H1 (cell line): ENCODE data around the gene ITIH4. TPM values are rescaled to one million over a fixed set of nuclear protein-coding genes. Genes with fewer than 3 reads are reported as not detected.

Experiments
- CTCF ChIA-PET: fragments of 300-600 bp; sonication (Branson Sonifier 250); formaldehyde crosslinking; loops from one replicate; lab custom pipeline; 2021; ENCODE audit not compliant: partially characterized antibody; lab: Charles Lee
- POLR2A ChIA-PET: fragments of 300-600 bp; sonication (Branson Sonifier 250); formaldehyde crosslinking; loops from one replicate; lab custom pipeline; 2021; ENCODE audit warnings: inconsistent platforms; ENCODE audit not compliant: partially characterized antibody; lab: Charles Lee
- DNase-seq, 2 experiments: peaks; one replicate each; pipeline versions ENCODE4 v3.0.0 to v3.0.0-alpha.2; 2010 to 2022; ENCODE audit warnings: low spot score in 2 of 2, low read depth in 1 of 2, mixed read lengths in 1 of 2
- FAIRE-seq: peaks from 2 replicates; lab custom pipeline; 2011; peaks lifted over from hg19 to GRCh38; lab: Jason Lieb, UNC
- H2AFZ ChIP-seq: 2 replicates; pipeline ENCODE4 v1.8.1; 2012; ENCODE audit warnings: low read length, inconsistent platforms
- H2AK5ac ChIP-seq: 2 replicates; pipeline ENCODE4 v1.6.1; 2013; ENCODE audit warnings: low read depth, low read length
- H2BK120ac ChIP-seq: replicated peaks from 2 replicates; pipeline ENCODE3; 2013; ENCODE audit warnings: low read depth, low read length, inconsistent platforms
- H2BK12ac ChIP-seq: 2 replicates; pipeline ENCODE4 v1.6.1; 2013; ENCODE audit warnings: low read depth, low read length
- H2BK15ac ChIP-seq: 2 replicates; pipeline ENCODE4 v1.6.1; 2013; ENCODE audit warnings: low read length
- H2BK20ac ChIP-seq: 2 replicates; pipeline ENCODE4 v1.6.1; 2013; ENCODE audit warnings: low read length
- H2BK5ac ChIP-seq: 2 replicates; pipeline ENCODE4 v1.6.1; 2013; ENCODE audit warnings: low read depth, low read length
- H3K14ac ChIP-seq: 2 replicates; pipeline ENCODE4 v1.6.1; 2013; ENCODE audit warnings: inconsistent platforms; ENCODE audit not compliant: insufficient read length
- H3K18ac ChIP-seq: 2 replicates; pipeline ENCODE4 v1.6.1; 2013; ENCODE audit warnings: low read length; ENCODE audit errors: extremely low read depth
- H3K23ac ChIP-seq: 2 replicates; pipeline ENCODE4 v1.6.1; 2013; ENCODE audit warnings: inconsistent platforms; ENCODE audit not compliant: insufficient read length
- H3K23me2 ChIP-seq: 2 replicates; pipeline ENCODE4 v1.6.1; 2013; ENCODE audit warnings: low read depth, low read length
- H3K27ac ChIP-seq: 2 replicates; pipeline ENCODE4 v1.6.1; 2011; ENCODE audit warnings: low read depth, low read length, inconsistent platforms
- H3K27me3 ChIP-seq, 4 experiments: replicated peaks in 1 of 4; 1 replicate in 1 of 4; 2 replicates in 3 of 4; pipeline versions ENCODE4 v1.6.1 to v1.8.1; 2011 to 2013; ENCODE audit warnings: low read length in 3 of 4, mild to moderate bottlenecking in 3 of 4, inconsistent platforms in 2 of 4, mixed read lengths in 2 of 4, moderate library complexity in 1 of 4; ENCODE audit not compliant: control insufficient read depth in 3 of 4, insufficient read depth in 3 of 4; ENCODE audit errors: extremely low read depth in 1 of 4
- H3K36me3 ChIP-seq, 4 experiments: 2 replicates each; pipeline versions ENCODE4 v1.6.1 to v1.8.1; 2011 to 2013; ENCODE audit warnings: mild to moderate bottlenecking in 4 of 4, low read length in 3 of 4, moderate library complexity in 2 of 4, control low read depth in 1 of 4, inconsistent platforms in 1 of 4; ENCODE audit not compliant: insufficient read depth in 4 of 4, control insufficient read depth in 2 of 4
- H3K4ac ChIP-seq: replicated peaks from 2 replicates; pipeline ENCODE3; 2013; ENCODE audit warnings: low read length, low read depth, mixed read lengths, inconsistent platforms; ENCODE audit not compliant: insufficient read length
- H3K4me1 ChIP-seq, 4 experiments: replicated peaks in 1 of 4; 1 replicate in 1 of 4; 2 replicates in 3 of 4; pipeline versions ENCODE4 v1.6.1 to v1.8.1; 2011 to 2013; ENCODE audit warnings: low read length in 3 of 4, inconsistent platforms in 2 of 4, mixed read lengths in 1 of 4; ENCODE audit not compliant: insufficient read depth in 4 of 4, control insufficient read depth in 3 of 4
- H3K4me2 ChIP-seq, 2 experiments: 2 replicates each; pipeline versions ENCODE4 v1.6.1 to v1.8.1; 2011 to 2013; ENCODE audit warnings: low read depth in 2 of 2, low read length in 2 of 2, control low read depth in 1 of 2, inconsistent platforms in 1 of 2, mild to moderate bottlenecking in 1 of 2; ENCODE audit not compliant: insufficient read depth in 1 of 2
- H3K4me3 ChIP-seq, 4 experiments: fragments of 200-600, 300-600 bp in 1 of 4; sonication (generic), shearing (Covaris generic), sonication (Bioruptor Twin) in 1 of 4; 2 replicates each; pipeline versions ENCODE4 v1.5.1 to v1.8.1; 2011 to 2016; ENCODE audit warnings: low read length in 4 of 4, low read depth in 3 of 4, control low read depth in 2 of 4, inconsistent platforms in 2 of 4, mild to moderate bottlenecking in 2 of 4, mixed read lengths in 1 of 4, moderate library complexity in 1 of 4; ENCODE audit not compliant: insufficient read depth in 2 of 4; ENCODE audit errors: extremely low read depth in 1 of 4
- H3K56ac ChIP-seq: replicated peaks from 2 replicates; pipeline ENCODE3; 2013; ENCODE audit warnings: low read depth, mild to moderate bottlenecking, mixed read lengths, low read length, inconsistent platforms; ENCODE audit not compliant: insufficient read length
- H3K79me1 ChIP-seq: 2 replicates; pipeline ENCODE4 v1.6.1; 2013; ENCODE audit warnings: low read depth, low read length, control low read depth
- H3K79me2 ChIP-seq, 2 experiments: 2 replicates each; pipeline versions ENCODE4 v1.6.1 to v1.8.1; 2012 to 2013; ENCODE audit warnings: low read length in 2 of 2, mild to moderate bottlenecking in 2 of 2, inconsistent platforms in 1 of 2; ENCODE audit not compliant: insufficient read depth in 2 of 2, control insufficient read depth in 1 of 2
- H3K9ac ChIP-seq, 4 experiments: replicated peaks in 1 of 4; 1 replicate in 1 of 4; 2 replicates in 3 of 4; pipeline versions ENCODE4 v1.6.1 to v1.8.1; 2011 to 2013; ENCODE audit warnings: low read depth in 3 of 4, low read length in 3 of 4, control low read depth in 2 of 4, mild to moderate bottlenecking in 2 of 4, moderate library complexity in 2 of 4, inconsistent platforms in 1 of 4; ENCODE audit errors: extremely low read depth in 1 of 4
- H3K9me3 ChIP-seq, 2 experiments: 2 replicates each; pipeline versions ENCODE4 v1.6.1 to v1.8.1; 2012 to 2013; ENCODE audit warnings: mild to moderate bottlenecking in 2 of 2, moderate library complexity in 2 of 2, control low read depth in 1 of 2, inconsistent platforms in 1 of 2, low read depth in 1 of 2, low read length in 1 of 2, mixed read lengths in 1 of 2; ENCODE audit not compliant: insufficient read depth in 2 of 2
- H4K20me1 ChIP-seq, 2 experiments: replicated peaks in 1 of 2; 2 replicates each; pipeline versions ENCODE3 to v1.8.1; 2011 to 2013; ENCODE audit warnings: inconsistent platforms in 2 of 2, low read length in 2 of 2, mild to moderate bottlenecking in 1 of 2; ENCODE audit not compliant: insufficient read depth in 2 of 2, control insufficient read depth in 1 of 2
- H4K5ac ChIP-seq: 2 replicates; pipeline ENCODE4 v1.6.1; 2013; ENCODE audit warnings: low read length, low read depth, mixed read lengths, inconsistent platforms; ENCODE audit not compliant: insufficient read length
- H4K8ac ChIP-seq: 2 replicates; pipeline ENCODE4 v1.8.0; 2013; ENCODE audit warnings: mild to moderate bottlenecking, moderate library complexity, low read length, inconsistent platforms; ENCODE audit not compliant: insufficient read depth; ENCODE audit errors: extremely low read depth
- H4K91ac ChIP-seq: replicated peaks from 2 replicates; pipeline ENCODE3; 2013; ENCODE audit warnings: low read length, mixed read lengths, inconsistent platforms; ENCODE audit not compliant: insufficient read length
- ASH2L ChIP-seq: fragments of 200-600, 300-600 bp; sonication (generic); IDR thresholded peaks from one replicate; pipeline ENCODE4 v1.7.1; 2017; ENCODE audit warnings: low read length
- ATF2 ChIP-seq: IDR thresholded peaks from 2 replicates; pipeline ENCODE4 v1.6.1; 2012; ENCODE audit warnings: low read length, inconsistent platforms
- CBX5 ChIP-seq: fragments of 300-800, 300-1000 bp; sonication (generic); IDR thresholded peaks from 2 replicates; pipeline ENCODE4 v1.7.1; 2016; ENCODE audit warnings: antibody characterized with exemption, low read length, low read depth
- CTCF ChIP-seq, 3 experiments: IDR thresholded peaks; 1 replicate in 2 of 3; 2 replicates in 1 of 3; pipeline versions ENCODE4 v1.5.1 to v1.6.1; 2011; ENCODE audit warnings: low read length in 3 of 3, mild to moderate bottlenecking in 3 of 3, inconsistent platforms in 2 of 3, low read depth in 1 of 3, moderate library complexity in 1 of 3; ENCODE audit not compliant: insufficient read depth in 1 of 3; ENCODE audit errors: control extremely low read depth in 1 of 3
- HDAC2 ChIP-seq, 2 experiments: fragments of 300-600 bp in 1 of 2; sonication (generic) in 1 of 2; IDR thresholded peaks; 2 replicates each; pipeline ENCODE4 v1.6.1; 2011 to 2012; ENCODE audit warnings: low read depth in 2 of 2, low read length in 2 of 2, mild to moderate bottlenecking in 2 of 2, moderate library complexity in 2 of 2, borderline replicate concordance in 1 of 2, inconsistent platforms in 1 of 2
- KDM1A ChIP-seq: fragments of 200-600, 300-600 bp; sonication (generic); IDR thresholded peaks from 2 replicates; pipeline ENCODE4 v1.7.1; 2016; ENCODE audit warnings: mild to moderate bottlenecking, low read length, borderline replicate concordance
- RAD21 ChIP-seq, 2 experiments: IDR thresholded peaks in 1 of 2; conservative IDR thresholded peaks in 1 of 2; 2 replicates each; pipeline ENCODE4 v1.6.1; 2011; ENCODE audit warnings: low read depth in 2 of 2, low read length in 2 of 2, improper control_type of control experiment in 1 of 2, inconsistent platforms in 1 of 2, mild to moderate bottlenecking in 1 of 2, moderate library complexity in 1 of 2
- WGBS, 2 experiments: shearing (Covaris generic) in 1 of 2; methylation state at CpG; one replicate each; pipeline versions ENCODE4 v1.1.6 to v1.1.7; 2013 to 2015; ENCODE audit warnings: low lambda C conversion rate in 2 of 2, mixed read lengths in 2 of 2, inconsistent platforms in 1 of 2, low coverage in 1 of 2, missing lambda C conversion rate in 1 of 2; ENCODE audit not compliant: insufficient replicate concordance in 2 of 2, insufficient coverage in 1 of 2, insufficient read length in 1 of 2; ENCODE audit errors: extremely low coverage in 1 of 2, missing lambda C conversion rate in 1 of 2; 5-methylcytosine and 5-hydroxymethylcytosine counted together
- polyA plus RNA-seq, 7 experiments: library from polyadenylated mRNA; depleted of rRNA in 3 of 7; stranded (reverse) in 5 of 7; unstranded in 2 of 7; fragments of >200 nt in 5 of 7; fragments of 200-250 nt in 2 of 7; gene quantifications; 1 replicate in 5 of 7; 2 replicates in 1 of 7; 4 replicates in 1 of 7; pipeline versions ENCODE4 v1.2.1 to v1.2.3, GENCODE V29; 2011 to 2013; ENCODE audit warnings: missing spikeins in 2 of 7, mixed read lengths in 2 of 7
- total RNA-seq: library from RNA; stranded (reverse); fragmentation: NEBNext Ultra II Directional; extraction: Animal tissue kit (Norgen Biotek cat#: 25700); gene quantifications from 2 replicates; pipeline ENCODE4 v1.2.1, GENCODE V29; 2021

The ITIH4 gene
- total and polyA plus RNA-seq, 2 of the 8 experiments (the other 6 are each of a cell fraction or from before 2014, with no cell fraction given), result 3.4 to 3.7 TPM

GRCh38 chr3:52857864-52858263 lies 27.4 kb upstream of the ITIH4 start:
- ChIA-PET POLR2A (no interaction called here), CTCF (interaction anchor here (0.9 to 2.2 kb wide), 4 partner anchors 9 to 77 kb away, joined by 3 to 6 read pairs (median 4); no protein-coding TSS in a partner anchor)
- H2BK20ac ChIP-seq, result no peak overlapping the region
- no peaks in the 10 kb centered on the region for H3K36me3 ChIP-seq
- no peak overlapping the region for H3K14ac ChIP-seq
- no peaks in the 10 kb centered on the region for H3K23me2 ChIP-seq
- H2AFZ ChIP-seq, result no peak overlapping the region
- no peak overlapping the region for H3K4me3 ChIP-seq
- no peak overlapping the region for H3K4ac ChIP-seq
- H4K20me1 ChIP-seq, result peaks cover 0 to 6% of the 10 kb centered on the region in 2 experiments
- H3K18ac ChIP-seq, result no peak overlapping the region
- H3K27me3 ChIP-seq, result no peaks in the 10 kb centered on the region
- no peak overlapping the region for H2BK15ac ChIP-seq
- H2BK120ac ChIP-seq, result no peak overlapping the region
- no peak overlapping the region for H2BK5ac ChIP-seq
- no peak overlapping the region for H4K91ac ChIP-seq
- no peak overlapping the region for H2AK5ac ChIP-seq
- H3K27ac ChIP-seq, result no peak overlapping the region
- WGBS, 2 experiments, result 89% methylated on average over 5 of the region's 5 CpGs; no CpG with 5 or more reads in 1 of the 2 experiments
- FAIRE-seq (no peak), DNase-seq (no peak)
- H3K23ac ChIP-seq, result no peak overlapping the region
- no peaks in the 10 kb centered on the region for H3K79me1 ChIP-seq
- no peaks in the 10 kb centered on the region for H3K4me1 ChIP-seq
- H4K5ac ChIP-seq, result no peak overlapping the region
- no peak overlapping the region for H4K8ac ChIP-seq
- H3K9me3 ChIP-seq, result no peaks in the 10 kb centered on the region
- no peak overlapping the region for H3K9ac ChIP-seq
- H3K56ac ChIP-seq, result no peak overlapping the region
- H3K4me2 ChIP-seq, result no peak overlapping the region
- H2BK12ac ChIP-seq, result no peak overlapping the region
- no peaks in the 10 kb centered on the region for H3K79me2 ChIP-seq
- no peak for TF ChIP-seq CBX5
- TF ChIP-seq HDAC2 (IDR thresholded peaks at IDR 0.05; ENCODE audit: borderline replicate concordance in 1 of 2, low read depth in 2 of 2, low read length in 2 of 2), result no peak
- no peak for TF ChIP-seq ATF2
- TF ChIP-seq RAD21 (IDR thresholded peaks at IDR 0.05 in 1 of 2, conservative IDR thresholded peaks at IDR 0.05 in 1 of 2; ENCODE audit: low read depth in 2 of 2, low read length in 2 of 2), result no peak
- TF ChIP-seq ASH2L, result no peak
- TF ChIP-seq CTCF (IDR thresholded peaks at IDR 0.05; ENCODE audit: control extremely low read depth in 1 of 3, insufficient read depth in 1 of 3, low read depth in 1 of 3, low read length in 3 of 3), result no peak
- no peak for TF ChIP-seq KDM1A
